A549 (cell line): Measurements from ENCODE around the gene SNTG2.

Source experiments
- CTCF ChIP-seq: fragments of >200 bp; sonication (Bioruptor Twin); formaldehyde crosslinking; IDR thresholded peaks from 3 replicates; pipeline ENCODE4 v1.5.1; 2016
- TP53 ChIP-seq: fragments of 250-450 bp; sonication (Bioruptor Pico); IDR thresholded peaks from 2 replicates; pipeline ENCODE4 v1.5.0; 2021; ENCODE audit warnings: mild to moderate bottlenecking, moderate library complexity

- TF ChIP-seq TP53 (CRISPR knock-in tag) (no peak), CTCF (no peak)
Measured at GRCh38 chr2:1203772-1204171, 253.1 kb downstream of the SNTG2 start.
